ENCODE results near the gene BTNL9.
"Not testable (repeated sequence)": the region's sequence is repeated elsewhere in the genome, so short reads cannot be mapped to it uniquely, and the experiment has no call there.

DNA sequence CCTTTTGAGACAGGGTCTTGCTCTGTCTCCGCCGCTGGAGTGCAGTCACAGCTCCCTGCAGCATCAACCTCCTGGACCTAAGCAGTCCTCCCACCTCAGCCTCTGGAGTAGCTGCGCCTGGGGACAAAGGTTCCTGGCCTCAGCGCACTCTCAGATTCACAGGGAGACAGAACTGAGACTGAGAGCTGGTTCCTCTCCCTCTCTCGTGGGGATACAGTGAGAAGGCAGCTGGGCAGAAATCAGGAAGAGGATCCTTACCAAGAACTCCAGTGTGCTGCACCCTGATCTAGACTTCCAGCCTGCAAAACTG lies 64.1 kb downstream of the BTNL9 start:
- not testable (repeated sequence) for TF ChIP-seq POLR2AphosphoS2 (conservative IDR thresholded peaks at IDR 0.05; ENCODE audit: low read length); MAFK (IDR thresholded peaks at IDR 0.05; ENCODE audit: partially characterized antibody); ZSCAN20 (CRISPR knock-in tag; IDR thresholded peaks at IDR 0.05)
- TF ChIP-seq, protein P1, sequence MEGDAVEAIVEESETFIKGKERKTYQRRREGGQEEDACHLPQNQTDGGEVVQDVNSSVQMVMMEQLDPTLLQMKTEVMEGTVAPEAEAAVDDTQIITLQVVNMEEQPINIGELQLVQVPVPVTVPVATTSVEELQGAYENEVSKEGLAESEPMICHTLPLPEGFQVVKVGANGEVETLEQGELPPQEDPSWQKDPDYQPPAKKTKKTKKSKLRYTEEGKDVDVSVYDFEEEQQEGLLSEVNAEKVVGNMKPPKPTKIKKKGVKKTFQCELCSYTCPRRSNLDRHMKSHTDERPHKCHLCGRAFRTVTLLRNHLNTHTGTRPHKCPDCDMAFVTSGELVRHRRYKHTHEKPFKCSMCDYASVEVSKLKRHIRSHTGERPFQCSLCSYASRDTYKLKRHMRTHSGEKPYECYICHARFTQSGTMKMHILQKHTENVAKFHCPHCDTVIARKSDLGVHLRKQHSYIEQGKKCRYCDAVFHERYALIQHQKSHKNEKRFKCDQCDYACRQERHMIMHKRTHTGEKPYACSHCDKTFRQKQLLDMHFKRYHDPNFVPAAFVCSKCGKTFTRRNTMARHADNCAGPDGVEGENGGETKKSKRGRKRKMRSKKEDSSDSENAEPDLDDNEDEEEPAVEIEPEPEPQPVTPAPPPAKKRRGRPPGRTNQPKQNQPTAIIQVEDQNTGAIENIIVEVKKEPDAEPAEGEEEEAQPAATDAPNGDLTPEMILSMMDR (IDR thresholded peaks at IDR 0.05) = not testable (repeated sequence)

Data from A549 (cell line).